Trophoblast cell (in vitro differentiated cells and primary cell): ENCODE results near the gene CFTR.
"Not testable (repeated sequence)": the region's sequence is repeated elsewhere in the genome, so short reads cannot be mapped to it uniquely, and the experiment has no call there.

Experiments used
- DNase-seq, 2 donors: peaks; one replicate each; pipeline ENCODE4 v3.0.0-alpha.2; 2016
- H2AFZ ChIP-seq: 2 replicates; pipeline ENCODE4 v1.6.1; 2013; ENCODE audit warnings: low read length, moderate library complexity, mild to moderate bottlenecking; ENCODE audit not compliant: insufficient read depth, poor library complexity
- H2AK5ac ChIP-seq: 2 replicates; pipeline ENCODE4 v1.6.1; 2013; ENCODE audit warnings: mild to moderate bottlenecking, low read length
- H2BK120ac ChIP-seq: 2 replicates; pipeline ENCODE4 v1.6.1; 2013; ENCODE audit warnings: low read length, mild to moderate bottlenecking, moderate library complexity; ENCODE audit not compliant: insufficient read depth, poor library complexity
- H2BK12ac ChIP-seq: 2 replicates; pipeline ENCODE4 v1.6.1; 2013; ENCODE audit warnings: mild to moderate bottlenecking, low read length, moderate library complexity
- H2BK5ac ChIP-seq: 2 replicates; pipeline ENCODE4 v1.6.1; 2013; ENCODE audit warnings: low read length, low read depth, moderate library complexity, mild to moderate bottlenecking; ENCODE audit not compliant: poor library complexity
- H3K14ac ChIP-seq: 2 replicates; pipeline ENCODE4 v1.6.1; 2013; ENCODE audit warnings: mild to moderate bottlenecking, low read length
- H3K18ac ChIP-seq: 2 replicates; pipeline ENCODE4 v1.6.1; 2013; ENCODE audit warnings: mild to moderate bottlenecking, low read length
- H3K23ac ChIP-seq: 2 replicates; pipeline ENCODE4 v1.6.1; 2013; ENCODE audit warnings: low read length
- H3K27ac ChIP-seq: 2 replicates; pipeline ENCODE4 v1.5.1; 2013; ENCODE audit warnings: low read depth, mild to moderate bottlenecking, inconsistent platforms, low read length, moderate library complexity
- H3K27me3 ChIP-seq: 2 replicates; pipeline ENCODE4 v1.6.1; 2013; ENCODE audit warnings: inconsistent platforms, mild to moderate bottlenecking, low read length, moderate library complexity; ENCODE audit not compliant: insufficient read depth
- H3K36me3 ChIP-seq, 2 experiments: 1 replicate in 1 of 2; 2 replicates in 1 of 2; pipeline ENCODE4 v1.6.1; 2013; ENCODE audit warnings: low read length in 2 of 2, mild to moderate bottlenecking in 2 of 2, moderate library complexity in 1 of 2; ENCODE audit not compliant: insufficient read depth in 2 of 2, control insufficient read depth in 1 of 2
- H3K4ac ChIP-seq: 2 replicates; pipeline ENCODE4 v1.6.1; 2013; ENCODE audit warnings: low read depth, mild to moderate bottlenecking, low read length, moderate library complexity
- H3K4me1 ChIP-seq, 2 experiments: 1 replicate in 1 of 2; 2 replicates in 1 of 2; pipeline ENCODE4 v1.6.1; 2013; ENCODE audit warnings: low read length in 2 of 2, mild to moderate bottlenecking in 2 of 2, moderate library complexity in 1 of 2; ENCODE audit not compliant: insufficient read depth in 2 of 2, control insufficient read depth in 1 of 2
- H3K4me2 ChIP-seq: 2 replicates; pipeline ENCODE4 v1.6.1; 2013; ENCODE audit warnings: inconsistent platforms, mild to moderate bottlenecking, low read length, moderate library complexity
- H3K4me3 ChIP-seq: 2 replicates; pipeline ENCODE4 v1.5.1; 2013; ENCODE audit warnings: mild to moderate bottlenecking, low read depth, low read length, inconsistent platforms
- H3K79me1 ChIP-seq: one replicate; pipeline ENCODE4 v1.6.1; 2013; ENCODE audit warnings: low read length
- H3K79me2 ChIP-seq: 2 replicates; pipeline ENCODE4 v1.6.1; 2013; ENCODE audit warnings: low read length, mild to moderate bottlenecking; ENCODE audit not compliant: control insufficient read depth, insufficient read depth, poor library complexity
- H3K9ac ChIP-seq: 2 replicates; pipeline ENCODE4 v1.6.1; 2013; ENCODE audit warnings: mild to moderate bottlenecking, low read length
- H3K9me3 ChIP-seq: 2 replicates; pipeline ENCODE4 v1.6.1; 2013; ENCODE audit warnings: low read depth, mild to moderate bottlenecking, control low read depth, inconsistent platforms, low read length; ENCODE audit not compliant: insufficient read depth
- H4K12ac ChIP-seq: 2 replicates; pipeline ENCODE4 v1.6.1; 2013; ENCODE audit warnings: low read depth, mild to moderate bottlenecking, low read length, moderate library complexity
- H4K8ac ChIP-seq: 2 replicates; pipeline ENCODE4 v1.6.1; 2013; ENCODE audit warnings: low read depth, mild to moderate bottlenecking, low read length, moderate library complexity
- H4K91ac ChIP-seq: one replicate; pipeline ENCODE4 v1.6.1; 2013; ENCODE audit warnings: low read depth, mild to moderate bottlenecking, low read length, moderate library complexity
- WGBS: extraction: QIAGEN DNeasy Blood & Tissue Kit; methylation state at CpG from one replicate; pipeline ENCODE4 v1.1.7; 2013; ENCODE audit warnings: missing lambda C conversion rate; ENCODE audit not compliant: insufficient read length, insufficient coverage; ENCODE audit errors: extremely low coverage; 5-methylcytosine and 5-hydroxymethylcytosine counted together

Gene CFTR

DNA sequence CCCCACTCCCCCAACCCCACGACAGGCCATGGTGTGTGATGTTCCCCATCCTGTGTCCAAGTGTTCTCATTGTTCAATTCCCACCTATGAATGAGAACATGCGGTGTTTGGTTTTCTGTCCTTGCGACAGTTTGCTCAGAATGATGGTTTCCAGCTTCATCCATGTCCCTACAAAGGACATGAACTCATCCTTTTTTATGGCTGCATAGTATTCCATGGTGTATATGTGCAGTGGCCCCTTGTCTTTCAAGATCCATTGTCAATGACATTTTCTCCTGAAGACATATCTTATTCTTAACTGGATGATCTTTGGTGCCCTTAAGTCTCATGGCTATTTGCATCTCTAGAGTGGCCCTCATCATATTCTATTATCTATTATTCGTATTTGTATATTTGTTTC is 19.0 kb upstream of the CFTR start:
- not testable (repeated sequence) for H3K4me1 ChIP-seq, H3K14ac ChIP-seq, H3K4me3 ChIP-seq, H3K4ac ChIP-seq, H2BK12ac ChIP-seq, H3K9me3 ChIP-seq, H2BK5ac ChIP-seq, H2AFZ ChIP-seq, H3K27ac ChIP-seq, H3K4me2 ChIP-seq, H2BK120ac ChIP-seq, H2AK5ac ChIP-seq, H4K8ac ChIP-seq, H3K18ac ChIP-seq, H4K12ac ChIP-seq, DNase-seq, H3K9ac ChIP-seq, H4K91ac ChIP-seq, H3K79me2 ChIP-seq, H3K23ac ChIP-seq, H3K36me3 ChIP-seq, H3K27me3 ChIP-seq, H3K79me1 ChIP-seq
- no CpG with 5 or more reads among the region's 4 CpGs for WGBS

DNA sequence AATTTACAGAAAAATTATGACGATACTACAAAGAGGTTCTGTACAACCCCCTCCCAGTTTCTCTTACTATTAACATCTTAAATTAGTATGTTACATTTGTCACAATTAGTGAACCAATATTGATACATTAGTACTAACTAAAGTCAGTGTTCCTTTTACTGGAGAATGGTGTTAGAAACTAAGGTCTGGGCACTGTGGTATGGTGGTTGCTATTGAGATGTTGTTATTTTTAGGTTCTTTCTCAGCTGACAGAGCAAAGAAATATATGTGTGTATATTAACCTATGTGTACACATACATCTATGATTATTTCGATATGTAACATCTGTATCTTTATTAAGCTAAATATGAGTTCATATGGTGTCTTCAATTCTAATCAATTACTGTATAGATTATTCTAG is 11.7 kb upstream of the CFTR start:
- H2BK120ac ChIP-seq = no peak overlapping the region
- no peak for DNase-seq
- H3K23ac ChIP-seq = no peak overlapping the region
- no peaks in the 10 kb centered on the region for H3K36me3 ChIP-seq
- H3K27ac ChIP-seq = no peak overlapping the region
- no peaks in the 10 kb centered on the region for H3K79me2 ChIP-seq
- no peak overlapping the region for H2BK12ac ChIP-seq
- no peak overlapping the region for H4K12ac ChIP-seq
- no peaks in the 10 kb centered on the region for H3K27me3 ChIP-seq
- H3K4me3 ChIP-seq = no peak overlapping the region
- WGBS = no CpG with 5 or more reads among the region's 2 CpGs
- no peaks in the 10 kb centered on the region for H3K9me3 ChIP-seq
- H2BK5ac ChIP-seq = no peak overlapping the region
- H2AK5ac ChIP-seq = no peak overlapping the region
- H3K9ac ChIP-seq = no peak overlapping the region
- no peak overlapping the region for H3K4ac ChIP-seq
- H3K4me1 ChIP-seq = no peaks in the 10 kb centered on the region
- no peak overlapping the region for H3K4me2 ChIP-seq
- H3K14ac ChIP-seq = no peak overlapping the region
- no peak overlapping the region for H4K8ac ChIP-seq
- no peaks in the 10 kb centered on the region for H3K79me1 ChIP-seq
- H2AFZ ChIP-seq = no peak overlapping the region
- no peak overlapping the region for H4K91ac ChIP-seq
- H3K18ac ChIP-seq = no peak overlapping the region

DNA sequence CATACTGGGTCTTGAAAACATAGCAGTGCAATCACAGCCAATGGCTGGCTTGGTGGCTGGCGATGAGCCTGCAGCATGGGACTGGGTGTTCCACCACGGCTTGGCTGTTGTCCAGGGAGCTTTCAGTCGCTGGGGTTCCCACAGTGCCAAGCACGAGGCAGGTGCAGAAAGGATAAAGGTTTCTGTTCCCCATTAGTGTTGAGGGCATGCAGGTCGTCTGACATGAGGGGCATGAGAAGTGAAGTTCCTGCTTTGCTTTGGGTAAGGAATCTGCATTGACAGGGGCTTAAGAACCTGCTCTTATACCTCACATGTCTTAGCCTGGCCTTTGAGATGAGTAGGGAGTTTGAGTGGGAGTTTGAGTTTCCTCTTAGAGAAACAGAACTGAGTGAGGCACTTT is 9.0 kb upstream of the CFTR start:
- no peak overlapping the region for H3K9ac ChIP-seq
- H2BK12ac ChIP-seq = no peak overlapping the region
- no peak overlapping the region for H3K4ac ChIP-seq
- no peak overlapping the region for H3K18ac ChIP-seq
- no peaks in the 10 kb centered on the region for H3K9me3 ChIP-seq
- no peaks in the 10 kb centered on the region for H3K79me2 ChIP-seq
- H2AFZ ChIP-seq = no peak overlapping the region
- H2AK5ac ChIP-seq = no peak overlapping the region
- H2BK5ac ChIP-seq = no peak overlapping the region
- no peak overlapping the region for H3K23ac ChIP-seq
- H3K79me1 ChIP-seq = no peaks in the 10 kb centered on the region
- no peaks in the 10 kb centered on the region for H3K27me3 ChIP-seq
- H3K14ac ChIP-seq = no peak overlapping the region
- no peak overlapping the region for H3K4me2 ChIP-seq
- no peak for DNase-seq
- no CpG with 5 or more reads among the region's 5 CpGs for WGBS
- H4K8ac ChIP-seq = no peak overlapping the region
- no peak overlapping the region for H4K91ac ChIP-seq
- no peak overlapping the region for H3K27ac ChIP-seq
- no peak overlapping the region for H3K4me3 ChIP-seq
- no peak overlapping the region for H4K12ac ChIP-seq
- H3K4me1 ChIP-seq = no peaks in the 10 kb centered on the region
- no peak overlapping the region for H2BK120ac ChIP-seq
- no peaks in the 10 kb centered on the region for H3K36me3 ChIP-seq

DNA sequence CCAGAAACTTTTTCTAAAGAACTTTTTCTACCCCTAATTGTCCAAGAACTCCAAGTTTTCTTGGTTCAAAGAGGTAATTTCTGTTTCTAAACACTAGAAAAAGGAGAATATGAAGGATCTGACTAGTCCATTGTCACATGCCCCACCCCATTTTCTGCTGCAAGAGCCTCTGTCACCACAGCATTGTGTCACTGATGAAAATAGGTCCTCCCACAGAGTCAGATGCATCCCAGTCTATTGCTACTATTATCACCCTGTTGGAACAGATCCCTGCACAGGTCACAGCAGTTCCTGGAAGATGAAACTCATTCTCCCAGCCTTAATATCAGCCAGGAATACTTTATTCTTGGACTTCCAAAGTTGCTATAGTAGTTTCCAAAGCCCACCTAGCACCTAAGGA is 7.5 kb upstream of the CFTR start:
- Histone ChIP-seq H3K9me3 (no peaks in the 10 kb centered on the region), H3K9ac (no peak overlapping the region), H3K27me3 (no peaks in the 10 kb centered on the region), H4K91ac (no peak overlapping the region), H3K79me2 (no peaks in the 10 kb centered on the region), H2AK5ac (no peak overlapping the region), H4K12ac (no peak overlapping the region), H3K4me3 (no peak overlapping the region), H2BK120ac (no peak overlapping the region), H2BK12ac (no peak overlapping the region), H2AFZ (no peak overlapping the region), H3K27ac (no peak overlapping the region), H3K4me1 (no peaks in the 10 kb centered on the region), H3K18ac (no peak overlapping the region), H3K14ac (no peak overlapping the region), H3K4me2 (no peak overlapping the region), H2BK5ac (no peak overlapping the region), H3K4ac (no peak overlapping the region), H3K23ac (no peak overlapping the region), H3K79me1 (no peaks in the 10 kb centered on the region), H3K36me3 (no peaks in the 10 kb centered on the region), H4K8ac (no peak overlapping the region)
- no peak for DNase-seq
